Cardiac muscle cell (in vitro differentiated cells and primary cell): ENCODE results near the gene FNDC11. TPM values are rescaled to one million over a fixed set of nuclear protein-coding genes. Genes with fewer than 3 reads are reported as not detected.

ENCODE experiments used
- DNase-seq, 2 donors: peaks; one replicate each; pipeline versions ENCODE4 v3.0.0 to v3.0.0-alpha.2; 2010 to 2017; ENCODE audit warnings: low read depth in 1 of 2, low spot score in 1 of 2
- H3K27ac ChIP-seq: fragments of 200-600 bp; sonication (generic); 2 replicates; pipeline ENCODE4 v1.5.1; 2016
- H3K27me3 ChIP-seq: fragments of 200-600 bp; sonication (generic); 2 replicates; pipeline ENCODE4 v1.6.0; 2016; ENCODE audit warnings: control low read depth
- H3K36me3 ChIP-seq: fragments of 200-600 bp; sonication (generic); 2 replicates; pipeline ENCODE4 v1.5.1; 2016; ENCODE audit warnings: control low read depth
- H3K4me1 ChIP-seq: fragments of 200-600 bp; sonication (generic); 2 replicates; pipeline ENCODE4 v1.8.1; 2017; ENCODE audit warnings: low read depth, mild to moderate bottlenecking, mixed run types
- H3K4me3 ChIP-seq: fragments of 200-600 bp; sonication (generic); 2 replicates; pipeline ENCODE4 v1.5.1; 2016; ENCODE audit warnings: mild to moderate bottlenecking
- H3K9me3 ChIP-seq: fragments of 200-600 bp; sonication (generic); 2 replicates; pipeline ENCODE4 v1.5.1; 2017; ENCODE audit warnings: low read depth, mild to moderate bottlenecking, control low read depth
- polyA plus RNA-seq: library from polyadenylated mRNA; unstranded; fragments of >200 nt; fragmentation: Nextera tagmentation; extraction: Ambion mirVana; gene quantifications from 2 replicates; pipeline ENCODE4 v1.2.1, GENCODE V29; 2016
- total RNA-seq: library from RNA; depleted of rRNA; stranded (reverse); fragments of >200 nt; gene quantifications from 2 replicates; pipeline ENCODE4 v1.2.3, GENCODE V29; 2016
- TF ChIP-seq, protein P1 (sequence below): IDR thresholded peaks from 2 replicates; pipeline ENCODE4 v1.5.1; 2012; ENCODE audit warnings: low read depth, mild to moderate bottlenecking, low read length

Gene FNDC11, protein sequence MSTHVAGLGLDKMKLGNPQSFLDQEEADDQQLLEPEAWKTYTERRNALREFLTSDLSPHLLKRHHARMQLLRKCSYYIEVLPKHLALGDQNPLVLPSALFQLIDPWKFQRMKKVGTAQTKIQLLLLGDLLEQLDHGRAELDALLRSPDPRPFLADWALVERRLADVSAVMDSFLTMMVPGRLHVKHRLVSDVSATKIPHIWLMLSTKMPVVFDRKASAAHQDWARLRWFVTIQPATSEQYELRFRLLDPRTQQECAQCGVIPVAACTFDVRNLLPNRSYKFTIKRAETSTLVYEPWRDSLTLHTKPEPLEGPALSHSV
- total RNA-seq = 3.4 and 3.7 TPM in 2 replicates
- polyA plus RNA-seq = 0.09 and 2.9 TPM in 2 replicates

GRCh38 chr20:63553933-63554290, at the start of gene FNDC11:
FNDC11 (plus strand) TSS chr20:63554159; CDS start chr20:63555664, 1,505 bp downstream.
- no peaks in the 10 kb centered on the region for H3K4me1 ChIP-seq
- H3K4me3 ChIP-seq = peak within 1 kb of the TSS; percentile 74
- no peaks in the 10 kb centered on the region for H3K9me3 ChIP-seq
- H3K36me3 ChIP-seq = no peaks in the 10 kb centered on the region
- peak; percentile 34 to 70 for DNase-seq
- H3K27me3 ChIP-seq = no peaks in the 10 kb centered on the region
- no peak within 1 kb of the TSS for H3K27ac ChIP-seq
- TF ChIP-seq, protein P1, sequence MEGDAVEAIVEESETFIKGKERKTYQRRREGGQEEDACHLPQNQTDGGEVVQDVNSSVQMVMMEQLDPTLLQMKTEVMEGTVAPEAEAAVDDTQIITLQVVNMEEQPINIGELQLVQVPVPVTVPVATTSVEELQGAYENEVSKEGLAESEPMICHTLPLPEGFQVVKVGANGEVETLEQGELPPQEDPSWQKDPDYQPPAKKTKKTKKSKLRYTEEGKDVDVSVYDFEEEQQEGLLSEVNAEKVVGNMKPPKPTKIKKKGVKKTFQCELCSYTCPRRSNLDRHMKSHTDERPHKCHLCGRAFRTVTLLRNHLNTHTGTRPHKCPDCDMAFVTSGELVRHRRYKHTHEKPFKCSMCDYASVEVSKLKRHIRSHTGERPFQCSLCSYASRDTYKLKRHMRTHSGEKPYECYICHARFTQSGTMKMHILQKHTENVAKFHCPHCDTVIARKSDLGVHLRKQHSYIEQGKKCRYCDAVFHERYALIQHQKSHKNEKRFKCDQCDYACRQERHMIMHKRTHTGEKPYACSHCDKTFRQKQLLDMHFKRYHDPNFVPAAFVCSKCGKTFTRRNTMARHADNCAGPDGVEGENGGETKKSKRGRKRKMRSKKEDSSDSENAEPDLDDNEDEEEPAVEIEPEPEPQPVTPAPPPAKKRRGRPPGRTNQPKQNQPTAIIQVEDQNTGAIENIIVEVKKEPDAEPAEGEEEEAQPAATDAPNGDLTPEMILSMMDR = no peak

GRCh38 chr20:63504642-63505041, 49.3 kb upstream of the FNDC11 start:
- peaks cover 31% of the 10 kb centered on the region for H3K4me1 ChIP-seq
- H3K9me3 ChIP-seq = no peaks in the 10 kb centered on the region
- TF ChIP-seq, protein P1 = no peak
- DNase-seq = no peak
- H3K36me3 ChIP-seq = no peaks in the 10 kb centered on the region
- H3K27me3 ChIP-seq = no peaks in the 10 kb centered on the region
- no peak overlapping the region for H3K4me3 ChIP-seq
- no peak overlapping the region for H3K27ac ChIP-seq

DNA sequence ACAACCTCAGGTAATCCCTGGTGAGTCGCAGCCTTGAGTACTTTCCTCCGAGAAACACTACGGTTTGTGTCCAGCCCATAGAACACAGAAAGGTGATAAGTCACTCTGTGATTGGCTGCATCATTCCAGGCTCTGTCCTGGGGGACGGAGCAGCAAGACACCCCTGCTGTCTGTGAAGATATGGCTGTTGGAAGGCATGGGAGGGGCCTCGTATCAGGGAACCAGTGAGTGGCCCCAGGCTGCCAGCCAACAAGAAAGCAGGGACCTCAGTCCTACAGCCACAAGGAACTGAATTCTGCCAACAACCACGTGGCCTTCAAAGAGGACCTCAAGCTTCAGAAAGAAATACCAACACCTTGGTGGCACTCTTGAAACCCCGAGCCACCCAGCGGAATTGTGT, 48.7 kb upstream of the FNDC11 start:
- no peak for DNase-seq
- no peaks in the 10 kb centered on the region for H3K27me3 ChIP-seq
- no peaks in the 10 kb centered on the region for H3K9me3 ChIP-seq
- no peak overlapping the region for H3K27ac ChIP-seq
- H3K4me1 ChIP-seq = peaks cover 25% of the 10 kb centered on the region
- no peaks in the 10 kb centered on the region for H3K36me3 ChIP-seq
- no peak overlapping the region for H3K4me3 ChIP-seq
- TF ChIP-seq, protein P1 = no peak

- no peaks in the 10 kb centered on the region for H3K36me3 ChIP-seq
- H3K4me1 ChIP-seq = peaks cover 21% of the 10 kb centered on the region
- H3K9me3 ChIP-seq = no peaks in the 10 kb centered on the region
- no peaks in the 10 kb centered on the region for H3K27me3 ChIP-seq
- H3K27ac ChIP-seq = no peak overlapping the region
- TF ChIP-seq, protein P1 = no peak
- no peak for DNase-seq
- H3K4me3 ChIP-seq = no peak overlapping the region
Measured at GRCh38 chr20:63505723-63506122, 48.2 kb upstream of the FNDC11 start.

GRCh38 chr20:63507083-63507743, 46.7 kb upstream of the FNDC11 start:
- no peak overlapping the region for H3K4me3 ChIP-seq
- no peak overlapping the region for H3K27ac ChIP-seq
- no peaks in the 10 kb centered on the region for H3K36me3 ChIP-seq
- H3K27me3 ChIP-seq = no peaks in the 10 kb centered on the region
- TF ChIP-seq, protein P1 = no peak
- H3K9me3 ChIP-seq = no peaks in the 10 kb centered on the region
- no peak for DNase-seq
- H3K4me1 ChIP-seq = peaks cover 8% of the 10 kb centered on the region
